Measurements from ENCODE around the gene STAG1.

Gene STAG1

DNA sequence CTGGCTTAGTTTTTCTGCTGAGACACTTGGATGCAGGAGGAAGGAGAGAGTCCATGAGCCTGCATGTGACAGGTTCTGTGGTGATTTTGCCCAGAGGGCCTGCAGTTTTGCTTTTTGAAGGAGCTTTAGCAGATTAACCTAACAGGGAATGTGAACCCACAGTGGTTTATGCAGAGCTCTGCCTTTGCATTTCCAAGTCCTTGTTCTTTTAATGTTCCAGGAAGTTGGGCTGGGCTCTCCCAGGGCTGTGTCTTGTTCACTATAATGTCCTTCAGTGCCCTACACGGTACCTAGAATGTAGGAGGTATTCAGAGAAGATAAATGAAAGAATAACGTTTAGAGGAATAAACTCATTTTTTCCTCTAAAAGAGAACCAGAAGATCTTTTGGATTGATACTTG, 451.7 kb downstream of the STAG1 start:
- no peak for DNase-seq

DNA sequence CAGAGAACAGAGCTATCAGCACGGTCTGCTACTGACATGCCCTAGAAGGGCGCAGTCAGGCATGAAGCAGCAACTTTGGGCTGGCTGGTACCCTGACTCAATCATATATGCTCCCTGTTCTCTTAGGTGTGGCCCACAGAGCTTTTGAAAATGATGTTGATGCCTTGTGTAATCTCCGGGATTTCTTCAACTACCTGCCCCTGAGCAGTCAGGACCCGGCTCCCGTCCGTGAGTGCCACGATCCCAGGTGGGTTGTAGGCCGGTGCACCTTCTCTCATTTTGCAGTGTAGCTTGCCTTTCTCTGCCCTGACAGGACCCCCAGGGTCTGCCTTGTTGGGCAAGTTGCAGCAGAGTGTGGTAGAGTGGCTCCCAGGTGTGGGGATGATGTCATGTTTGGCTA, 454.4 kb downstream of the STAG1 start:
- DNase-seq, result no peak

DNA sequence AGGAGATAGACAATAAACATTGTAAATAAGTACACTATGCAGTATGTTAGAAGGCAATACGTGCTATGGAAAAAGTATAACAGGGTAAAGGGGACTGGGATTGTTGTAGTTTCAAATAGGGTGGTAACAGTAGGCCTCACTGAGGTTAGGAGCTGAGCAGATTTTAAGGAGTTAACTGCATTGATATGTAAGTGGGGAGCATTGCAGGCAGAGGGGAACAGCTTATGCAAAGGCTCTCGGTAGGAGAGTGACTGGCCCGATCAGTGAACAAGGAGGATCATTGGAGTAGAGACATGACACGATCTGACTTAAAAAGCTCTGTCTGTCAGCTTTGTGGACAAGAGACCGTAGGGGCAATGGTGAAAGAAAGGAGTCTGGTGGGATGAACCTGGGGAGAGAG, 455.2 kb downstream of the STAG1 start:
- no peak for DNase-seq

DNA sequence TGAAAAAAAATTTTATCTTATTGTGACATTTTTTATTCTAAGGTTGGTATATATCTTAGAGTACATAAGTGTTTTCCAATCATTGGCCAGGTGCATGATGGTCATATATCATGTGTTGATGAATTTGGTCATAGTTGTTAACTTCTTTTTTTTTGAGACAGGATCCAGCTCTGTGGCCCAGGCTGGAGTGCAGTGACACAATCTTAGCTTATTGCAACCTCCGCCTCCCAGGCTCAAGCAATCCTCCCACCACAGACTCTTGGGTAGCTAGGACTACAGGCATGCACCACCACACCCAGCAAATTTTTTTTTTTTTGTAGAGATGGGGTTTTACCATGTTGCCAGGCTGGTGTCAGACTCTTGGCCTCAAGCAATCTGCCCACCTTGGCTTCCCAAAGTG, 458.0 kb downstream of the STAG1 start:
- no peak for DNase-seq

DNA sequence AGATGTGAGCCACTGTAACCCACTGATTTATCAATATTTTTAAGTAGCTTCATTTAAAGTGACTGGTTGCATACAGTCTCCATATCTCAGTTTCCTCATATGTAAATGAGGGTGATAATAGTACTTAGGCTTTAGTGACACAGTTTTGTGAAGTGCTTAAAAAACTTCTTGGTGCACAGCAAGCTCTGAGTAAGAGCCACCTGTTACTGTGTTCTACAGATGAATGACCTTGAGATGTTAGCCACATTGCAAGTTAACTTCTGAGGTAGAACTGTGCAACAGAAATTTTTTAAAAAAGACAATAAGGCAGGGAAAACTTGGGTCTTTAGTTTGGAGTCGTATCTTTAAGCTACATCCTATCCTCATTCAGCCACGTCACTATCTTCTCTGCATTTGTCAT, 458.9 kb downstream of the STAG1 start:
- DNase-seq, result no peak

DNA sequence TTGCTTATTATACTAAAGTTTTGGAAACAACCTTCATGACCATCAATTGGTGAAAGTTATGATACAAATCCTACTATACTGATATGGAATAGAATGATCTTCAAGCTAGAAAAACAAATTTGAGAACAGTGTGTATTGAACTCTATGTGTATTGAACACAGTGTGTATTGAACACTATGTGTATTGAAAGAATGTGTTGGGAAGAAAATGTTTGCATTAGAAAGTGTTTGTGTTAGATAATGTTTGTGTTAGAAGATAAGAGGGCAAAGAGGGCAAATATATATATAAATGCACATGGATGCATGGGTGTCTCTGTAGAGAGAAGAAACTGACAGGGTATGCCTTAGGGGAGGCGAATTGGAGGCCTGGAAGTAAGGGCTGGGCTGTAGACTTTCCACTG, 459.7 kb downstream of the STAG1 start:
- DNase-seq, result no peak

DNA sequence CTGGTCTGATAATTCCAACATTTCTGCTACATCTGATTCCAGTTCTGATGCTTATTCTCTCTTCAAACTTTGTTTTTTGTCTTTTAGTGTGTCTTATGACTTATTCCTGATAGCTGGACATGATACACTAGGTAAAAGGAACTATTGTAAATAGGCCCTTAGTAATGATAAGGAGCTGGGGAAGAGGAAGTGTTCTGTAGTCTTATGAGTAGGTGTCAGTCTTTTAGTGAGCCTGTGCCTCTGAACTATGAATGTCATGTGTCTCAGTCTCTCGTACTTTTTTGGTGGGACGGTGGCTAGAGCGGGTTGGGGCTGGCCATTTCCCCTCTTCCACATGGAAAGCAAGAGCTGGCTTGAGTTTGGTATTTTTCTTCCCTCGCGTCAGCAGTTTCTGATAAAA, 460.9 kb downstream of the STAG1 start:
- DNase-seq, result no peak
